ENCODE measurements around the gene ZNF580. TPM values are rescaled to one million over a fixed set of nuclear protein-coding genes. Genes with fewer than 3 reads are reported as not detected.
A peak's percentile ranks its signal among the peaks of the same experiment; 100 is the strongest.

The ZNF580 gene
- total RNA-seq, 1 donor from 2014 or later: 81.2 TPM

DNA sequence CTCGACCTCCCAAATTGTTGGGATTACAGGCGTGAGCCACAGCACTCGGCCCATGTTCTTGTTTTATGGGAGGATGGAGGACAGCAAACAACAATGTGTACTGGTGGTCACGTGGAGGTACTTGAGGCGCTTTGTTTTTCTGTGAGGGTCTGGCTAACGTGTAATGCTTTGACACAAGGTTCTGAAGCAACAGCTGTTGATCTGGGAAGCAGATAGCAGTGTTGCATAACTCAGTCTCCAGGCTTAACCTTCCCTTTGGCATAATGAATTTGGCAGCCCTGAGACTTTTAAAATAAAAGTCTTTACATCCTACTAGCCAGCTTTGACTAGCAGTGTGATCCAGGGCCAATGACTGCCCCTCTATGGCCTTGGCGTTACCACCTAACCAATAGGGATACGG is 6.9 kb upstream of the ZNF580 start:
- peaks cover 49% of the 10 kb centered on the region for H3K4me1 Mint-ChIP-seq
- TF ChIP-seq, protein P1, sequence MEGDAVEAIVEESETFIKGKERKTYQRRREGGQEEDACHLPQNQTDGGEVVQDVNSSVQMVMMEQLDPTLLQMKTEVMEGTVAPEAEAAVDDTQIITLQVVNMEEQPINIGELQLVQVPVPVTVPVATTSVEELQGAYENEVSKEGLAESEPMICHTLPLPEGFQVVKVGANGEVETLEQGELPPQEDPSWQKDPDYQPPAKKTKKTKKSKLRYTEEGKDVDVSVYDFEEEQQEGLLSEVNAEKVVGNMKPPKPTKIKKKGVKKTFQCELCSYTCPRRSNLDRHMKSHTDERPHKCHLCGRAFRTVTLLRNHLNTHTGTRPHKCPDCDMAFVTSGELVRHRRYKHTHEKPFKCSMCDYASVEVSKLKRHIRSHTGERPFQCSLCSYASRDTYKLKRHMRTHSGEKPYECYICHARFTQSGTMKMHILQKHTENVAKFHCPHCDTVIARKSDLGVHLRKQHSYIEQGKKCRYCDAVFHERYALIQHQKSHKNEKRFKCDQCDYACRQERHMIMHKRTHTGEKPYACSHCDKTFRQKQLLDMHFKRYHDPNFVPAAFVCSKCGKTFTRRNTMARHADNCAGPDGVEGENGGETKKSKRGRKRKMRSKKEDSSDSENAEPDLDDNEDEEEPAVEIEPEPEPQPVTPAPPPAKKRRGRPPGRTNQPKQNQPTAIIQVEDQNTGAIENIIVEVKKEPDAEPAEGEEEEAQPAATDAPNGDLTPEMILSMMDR (IDR thresholded peaks at IDR 0.05): no peak
- H3K36me3 Mint-ChIP-seq (ENCODE audit: low read depth): peaks cover 23% of the 10 kb centered on the region
- ChIA-PET POLR2A (interaction anchor here (0.7 to 5.2 kb wide), 16 partner anchors 9 to 359 kb away, joined by 4 to 55 read pairs (median 7); partner anchors contain the start of genes U2AF2, UBE2S, ZNF581 and ZNF784), CTCF (interaction anchor here (1.0 to 4.9 kb wide), 12 partner anchors 9 to 493 kb away, joined by 4 to 90 read pairs (median 16); partner anchors contain the start of genes CCDC106, U2AF2, ZNF784 and ZNF865)
- peak overlapping the region; percentile 100 for H3K27ac Mint-ChIP-seq
- H3K27me3 Mint-ChIP-seq: no peaks in the 10 kb centered on the region
- H3K9me3 Mint-ChIP-seq: no peaks in the 10 kb centered on the region
- no peak overlapping the region for H3K4me3 Mint-ChIP-seq
- ATAC-seq (ENCODE audit: low read depth): no peak
- DNase-seq: no peak
- intact Hi-C loops (cut with micrococcal nuclease): loop anchor here (2.0 kb wide), 2 partner anchors 35 to 41 kb away; partner anchors contain the start of genes EPN1 and FIZ1

DNA sequence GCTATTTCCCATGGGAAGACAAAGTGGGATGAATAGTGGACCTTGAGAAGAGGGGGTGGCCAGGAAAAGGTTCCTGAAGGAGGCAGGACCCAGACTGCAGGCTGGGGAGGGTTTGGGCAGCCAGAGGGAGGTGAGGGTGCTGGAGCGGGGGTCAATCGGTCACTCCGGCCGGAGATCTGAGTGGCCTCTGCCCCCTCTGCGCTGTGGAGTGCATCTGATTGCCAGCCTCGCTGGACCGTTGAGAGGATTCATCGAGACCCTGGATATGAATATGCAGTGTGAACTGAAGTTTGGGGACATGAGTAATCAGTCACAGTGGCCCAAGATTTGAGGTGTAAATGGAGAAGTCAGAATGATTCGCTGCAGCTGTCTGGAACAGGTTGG is 5.5 kb upstream of the ZNF580 start:
- peak overlapping the region; percentile 100 for H3K4me3 Mint-ChIP-seq
- H3K36me3 Mint-ChIP-seq (ENCODE audit: low read depth): peaks cover 26% of the 10 kb centered on the region
- no peak for DNase-seq
- H3K27ac Mint-ChIP-seq: peak overlapping the region; percentile 100
- ATAC-seq (ENCODE audit: low read depth): peak; percentile 11
- CTCF ChIA-PET: interaction anchor here (1.3 to 4.9 kb wide), 3 partner anchors 18 to 173 kb away, joined by 3 to 90 read pairs (median 4); no protein-coding TSS in a partner anchor
- POLR2A ChIA-PET: interaction anchor here (0.7 to 5.2 kb wide), 19 partner anchors 8 to 376 kb away, joined by 3 to 55 read pairs (median 7); partner anchors contain the start of genes CCDC106, FIZ1, HSPBP1 and U2AF2
- H3K4me1 Mint-ChIP-seq: peaks cover 62% of the 10 kb centered on the region
- intact Hi-C loops (cut with micrococcal nuclease): loop anchor here (1.0 to 2.0 kb wide), 3 partner anchors 8 to 39 kb away; partner anchors contain the start of genes EPN1, FIZ1 and ZNF581
- H3K9me3 Mint-ChIP-seq: peaks cover 3% of the 10 kb centered on the region
- TF ChIP-seq, protein P1 (IDR thresholded peaks at IDR 0.05): no peak
- no peaks in the 10 kb centered on the region for H3K27me3 Mint-ChIP-seq

DNA sequence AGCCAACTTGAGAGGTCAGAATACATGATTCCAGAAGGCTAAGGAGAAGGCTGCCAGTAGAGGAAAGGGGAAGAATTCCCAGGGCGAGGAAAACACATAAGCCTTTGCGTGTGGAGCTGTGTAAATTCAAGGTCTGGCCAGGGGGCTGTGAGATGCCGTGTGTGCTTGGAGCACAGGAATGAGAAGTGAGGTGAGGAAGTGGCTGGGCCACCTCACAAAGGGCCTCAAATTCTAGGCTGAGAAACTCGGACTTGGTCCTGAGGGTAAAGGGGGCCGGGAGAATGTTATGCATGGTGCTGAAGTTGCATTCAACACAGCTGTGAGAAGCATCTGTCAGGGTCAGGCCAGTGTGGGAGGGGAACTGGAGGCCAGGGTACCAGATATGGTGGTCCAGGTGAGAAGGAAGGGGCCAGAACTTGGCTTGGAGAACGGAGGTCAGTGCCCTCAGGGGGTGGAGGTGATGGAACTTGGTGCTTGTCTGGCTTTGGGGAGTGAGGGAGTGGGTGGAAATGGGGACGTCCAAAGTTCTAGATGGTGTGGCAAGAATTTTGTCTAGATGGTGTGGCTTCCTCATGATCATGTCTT is 4.9 kb upstream of the ZNF580 start:
- H3K4me3 Mint-ChIP-seq: peak overlapping the region; percentile 100
- TF ChIP-seq, protein P1 (IDR thresholded peaks at IDR 0.05): no peak
- ChIA-PET CTCF (interaction anchor here (0.7 to 1.9 kb wide), 2 partner anchors 17 to 124 kb away, joined by 3 to 4 read pairs; no protein-coding TSS in a partner anchor), POLR2A (interaction anchor here (0.9 to 5.2 kb wide), 7 partner anchors 12 to 160 kb away, joined by 3 to 55 read pairs (median 7); partner anchors contain the start of genes CCDC106, FIZ1, U2AF2 and ZNF524)
- peak overlapping the region; percentile 100 for H3K27ac Mint-ChIP-seq
- peaks cover 3% of the 10 kb centered on the region for H3K9me3 Mint-ChIP-seq
- ATAC-seq (ENCODE audit: low read depth): no peak
- no peaks in the 10 kb centered on the region for H3K27me3 Mint-ChIP-seq
- H3K36me3 Mint-ChIP-seq (ENCODE audit: low read depth): peaks cover 26% of the 10 kb centered on the region
- intact Hi-C loops (cut with micrococcal nuclease): loop anchor here (1.0 to 2.0 kb wide), 3 partner anchors 7 to 39 kb away; partner anchors contain the start of genes EPN1, FIZ1 and ZNF581
- DNase-seq: no peak
- peaks cover 65% of the 10 kb centered on the region for H3K4me1 Mint-ChIP-seq

DNA sequence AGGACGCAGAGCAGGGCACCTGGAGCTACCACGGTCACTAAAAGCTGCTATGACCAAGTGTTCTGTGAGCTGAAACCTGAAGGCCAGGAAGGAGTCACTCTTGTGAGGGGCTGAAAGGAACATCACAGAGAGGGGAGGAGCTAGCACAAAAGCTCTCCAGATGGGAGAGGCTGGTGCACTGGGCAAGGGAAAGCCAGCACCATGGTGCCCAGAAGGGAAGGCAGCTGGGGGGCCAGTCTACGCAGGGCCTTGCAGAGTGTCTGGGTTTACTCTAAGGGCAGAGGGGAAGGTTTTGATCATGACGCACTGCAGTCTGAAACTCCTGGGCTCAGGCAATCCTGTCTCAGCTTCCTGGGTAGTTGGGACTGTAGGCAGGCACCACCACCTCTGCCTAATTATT is 4.1 kb upstream of the ZNF580 start:
- intact Hi-C loops (cut with micrococcal nuclease): no loop called here
- ChIA-PET POLR2A (interaction anchor here (0.6 to 5.2 kb wide), 6 partner anchors 12 to 160 kb away, joined by 3 to 55 read pairs (median 12); partner anchors contain the start of genes CCDC106, FIZ1, U2AF2 and ZNF524), CTCF (interaction anchor here (0.9 to 1.3 kb wide), 3 partner anchors 11 to 117 kb away, joined by 3 to 4 read pairs (median 3); no protein-coding TSS in a partner anchor)

More for the DNA sequence above, 4.1 kb upstream of the ZNF580 start:
- Mint-ChIP-seq H3K9me3 (peaks cover 3% of the 10 kb centered on the region), H3K36me3 (ENCODE audit: low read depth) (peaks cover 29% of the 10 kb centered on the region), H3K4me1 (peaks cover 67% of the 10 kb centered on the region), H3K4me3 (peak overlapping the region; percentile 100), H3K27me3 (no peaks in the 10 kb centered on the region), H3K27ac (peak overlapping the region; percentile 100)
- no peak for DNase-seq
- no peak for ATAC-seq (ENCODE audit: low read depth)
- TF ChIP-seq, protein P1 (IDR thresholded peaks at IDR 0.05): no peak

Measured in activated B cell treated with CpG ODN at 0.5 μM for 24 hours (primary cell).